ENCODE data around the gene SLX4IP.

Gene SLX4IP

DNA sequence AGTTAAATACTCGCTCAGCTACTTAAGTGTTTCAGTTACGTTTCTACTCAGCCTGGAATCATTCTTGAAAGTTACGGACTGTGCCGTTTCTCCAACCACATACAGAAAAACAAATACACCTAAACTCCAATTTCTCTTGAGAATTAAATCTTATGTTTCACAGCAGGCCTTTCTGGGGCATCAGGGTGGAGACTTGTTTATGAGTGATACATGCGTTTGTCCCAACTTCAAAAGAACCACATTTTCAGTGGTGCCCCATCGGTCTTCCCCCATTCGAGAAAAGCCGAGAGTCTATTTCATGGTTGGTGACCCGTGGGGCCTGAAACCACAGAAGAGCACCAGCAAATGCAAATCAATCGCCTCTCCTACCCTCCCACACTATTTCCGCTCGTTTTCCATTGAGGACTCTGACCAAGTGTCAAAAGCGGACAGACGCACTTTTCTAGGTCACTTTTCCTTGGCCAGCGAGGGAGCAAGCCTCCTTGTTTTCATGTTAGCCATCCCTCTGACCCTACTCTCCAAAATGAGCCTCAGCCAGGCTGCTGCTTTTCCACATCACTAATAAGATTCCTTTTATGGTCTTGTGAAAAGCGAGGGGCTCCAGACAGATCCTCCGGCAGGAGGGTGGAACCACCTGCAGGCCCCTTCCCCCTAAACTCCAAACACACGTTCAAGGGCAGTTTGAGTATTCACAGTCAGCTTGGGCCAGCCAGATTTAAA lies 235.6 kb downstream of the SLX4IP start:
- DNase-seq = no peak

DNA sequence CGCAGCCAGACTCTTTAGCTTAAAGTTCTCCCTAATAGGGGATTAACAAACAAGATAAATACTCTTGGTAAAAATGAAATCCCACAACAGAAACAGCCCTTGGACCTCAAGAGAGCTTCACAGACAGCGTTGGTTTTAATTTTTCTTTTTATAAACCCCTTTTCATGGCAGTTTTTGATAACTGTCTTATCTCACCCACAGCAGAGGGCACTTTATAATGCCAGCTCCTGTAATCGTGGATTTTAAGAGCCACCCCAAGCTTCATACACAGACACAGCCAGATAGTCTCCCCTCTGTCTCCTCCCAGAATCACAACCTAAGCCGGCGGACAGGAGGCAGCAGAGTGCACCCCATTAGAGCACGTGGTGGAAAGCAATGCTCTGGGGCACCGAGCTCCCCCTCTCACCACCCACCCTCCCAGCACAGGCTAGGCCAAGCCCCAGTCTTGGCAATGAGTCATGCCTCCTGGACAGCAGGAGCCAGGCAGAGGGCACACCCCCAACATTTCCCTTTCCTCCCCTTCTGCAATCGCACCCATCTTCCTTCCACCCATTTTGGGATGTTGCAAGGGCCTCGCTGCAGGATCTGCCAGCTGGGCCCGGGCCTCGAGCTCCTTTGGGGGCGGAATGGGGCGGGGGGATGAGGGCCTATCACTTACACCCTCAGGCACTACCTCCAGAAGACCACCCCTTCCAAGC lies 236.3 kb downstream of the SLX4IP start:
- DNase-seq = peak; percentile 22 to 70

DNA sequence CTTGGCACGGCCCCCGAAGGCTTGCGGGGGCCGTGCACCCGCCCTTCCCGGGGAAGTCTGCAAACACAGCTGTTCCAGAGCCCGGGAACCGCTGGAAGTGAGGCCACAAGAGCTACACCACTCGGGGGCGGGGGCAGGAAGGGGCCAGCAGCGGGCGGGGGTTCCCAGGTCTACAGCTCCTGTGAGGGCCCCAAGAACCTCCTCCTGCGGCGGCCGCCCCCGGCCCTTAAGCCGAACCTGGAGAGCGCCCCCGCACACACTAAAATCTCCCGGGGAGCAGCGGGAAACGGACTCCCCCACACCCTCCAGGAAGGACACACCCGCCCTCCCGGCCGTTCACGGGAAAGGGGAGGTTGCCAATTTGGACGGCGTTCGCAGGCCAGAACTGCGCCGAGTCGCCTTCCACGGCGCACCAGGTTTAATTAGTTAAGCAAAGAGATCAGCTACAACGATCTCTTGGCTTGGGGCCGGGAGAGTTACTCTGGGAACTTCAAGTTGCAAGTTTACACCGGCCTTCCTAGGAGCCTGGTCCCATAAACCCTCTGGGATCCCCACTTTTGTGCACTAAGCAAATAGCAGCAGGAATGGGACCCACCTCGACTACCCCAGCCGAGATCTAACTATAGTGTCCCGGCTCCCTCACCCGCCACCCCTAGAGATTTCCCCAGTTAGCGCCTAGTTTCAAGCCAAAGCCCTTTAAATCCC lies 237.0 kb downstream of the SLX4IP start:
- no peak for DNase-seq

DNA sequence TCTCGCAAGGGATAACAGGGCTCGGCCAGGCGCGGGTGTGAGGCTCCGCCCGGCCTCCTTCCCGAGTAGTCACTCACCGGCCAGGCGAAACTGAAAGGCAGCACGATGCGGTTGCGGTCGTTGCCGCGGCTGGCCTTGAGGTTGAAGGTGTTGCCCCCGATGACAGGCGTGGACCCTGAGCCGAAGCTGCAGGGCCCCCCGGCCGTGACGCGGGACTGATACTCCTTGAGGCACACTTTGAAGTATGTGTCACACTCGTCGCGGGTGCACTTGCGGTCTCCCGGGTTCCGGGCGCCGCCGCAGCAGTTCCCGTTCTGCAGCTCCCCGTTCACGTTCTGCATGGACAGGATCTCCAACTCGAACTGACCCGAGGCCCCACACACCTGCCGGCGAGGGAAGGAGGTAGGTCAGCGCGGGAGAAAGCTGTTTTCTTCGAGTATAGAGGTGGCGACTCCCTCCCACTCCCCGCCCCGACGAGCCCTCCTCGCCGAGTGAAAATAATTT lies 237.6 kb downstream of the SLX4IP start:
- DNase-seq = peak; percentile 23 to 43

DNA sequence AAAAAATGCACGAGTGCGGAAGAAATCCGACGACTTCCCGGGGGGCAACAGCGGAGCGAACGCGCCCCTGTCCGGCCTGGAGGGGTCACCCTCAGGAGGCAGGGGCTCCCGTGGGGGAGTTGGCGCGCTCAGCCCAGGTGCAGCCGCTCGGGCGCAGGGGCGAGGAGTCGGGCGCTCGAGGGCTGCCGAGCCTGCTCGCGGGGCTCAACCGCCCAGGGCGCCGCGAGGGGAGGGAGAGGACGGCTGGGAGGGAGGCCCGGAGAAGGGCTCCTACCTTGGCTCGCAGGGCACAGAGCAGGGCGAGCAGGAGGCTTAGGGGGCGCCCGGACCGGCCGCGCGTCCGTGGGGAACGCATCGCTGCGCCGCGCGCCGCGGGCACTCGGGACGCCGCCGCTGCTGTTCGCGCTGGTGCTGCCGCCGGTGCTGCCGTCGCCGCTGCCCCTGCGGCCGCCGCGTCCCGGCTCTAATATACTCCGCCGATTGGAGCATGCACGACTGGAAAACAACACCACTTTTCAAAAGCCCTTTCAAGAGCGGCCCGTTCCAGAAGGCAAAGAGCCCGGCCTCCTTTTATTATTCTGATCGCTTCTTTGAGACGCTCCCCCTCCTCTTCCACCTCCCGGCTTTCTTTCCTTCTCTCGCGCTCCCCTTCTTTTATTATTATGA lies 238.2 kb downstream of the SLX4IP start:
- no peak for DNase-seq

DNA sequence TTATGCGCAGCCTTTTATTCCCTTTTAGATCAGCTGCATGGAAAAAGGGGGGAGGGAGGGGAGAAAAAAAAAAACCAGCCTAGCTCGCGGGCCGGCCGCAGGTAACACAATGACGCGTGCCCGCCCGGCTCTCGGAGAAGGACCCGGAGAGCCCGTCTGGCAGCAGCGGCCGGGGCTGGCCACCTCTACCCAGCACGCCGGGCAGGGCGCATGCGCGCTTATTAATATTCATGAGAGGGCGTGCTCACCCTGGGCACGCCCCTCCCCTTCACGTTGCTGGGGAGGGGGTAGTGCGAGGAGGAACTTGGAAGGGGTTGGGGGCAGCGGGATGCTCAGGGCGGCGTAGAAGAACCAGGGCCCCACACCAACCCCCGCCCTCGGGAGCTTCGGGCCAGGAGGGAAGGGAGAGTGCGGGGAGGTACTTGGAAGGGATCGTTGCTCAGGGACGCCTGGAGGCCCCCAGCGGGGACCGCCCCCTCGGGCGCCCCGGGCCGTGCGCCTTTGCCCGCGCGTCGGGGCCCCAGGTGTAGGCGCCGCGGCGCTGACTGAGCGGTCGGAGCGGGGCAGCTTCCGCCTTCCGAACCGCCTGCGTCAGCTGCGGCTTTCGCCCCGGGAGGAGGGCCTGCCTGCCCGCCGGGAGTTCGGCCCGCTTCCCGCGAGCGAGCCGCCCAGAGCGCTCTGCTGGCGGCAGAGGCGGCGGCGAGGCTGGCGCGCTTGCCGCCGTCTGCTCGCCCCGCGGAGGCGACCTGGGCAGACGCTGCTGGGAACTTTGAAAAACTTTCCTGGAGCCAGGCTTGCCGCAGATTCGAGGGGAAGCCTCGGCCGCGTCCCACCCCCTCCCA lies 239.0 kb downstream of the SLX4IP start, which contains the start of gene JAG1:
JAG1 (minus strand) TSS at position 158 of the 842 bp plus-strand sequence. CDS start 469 bp downstream, outside the sequence.
- peak; percentile 53 to 76 for DNase-seq

DNA sequence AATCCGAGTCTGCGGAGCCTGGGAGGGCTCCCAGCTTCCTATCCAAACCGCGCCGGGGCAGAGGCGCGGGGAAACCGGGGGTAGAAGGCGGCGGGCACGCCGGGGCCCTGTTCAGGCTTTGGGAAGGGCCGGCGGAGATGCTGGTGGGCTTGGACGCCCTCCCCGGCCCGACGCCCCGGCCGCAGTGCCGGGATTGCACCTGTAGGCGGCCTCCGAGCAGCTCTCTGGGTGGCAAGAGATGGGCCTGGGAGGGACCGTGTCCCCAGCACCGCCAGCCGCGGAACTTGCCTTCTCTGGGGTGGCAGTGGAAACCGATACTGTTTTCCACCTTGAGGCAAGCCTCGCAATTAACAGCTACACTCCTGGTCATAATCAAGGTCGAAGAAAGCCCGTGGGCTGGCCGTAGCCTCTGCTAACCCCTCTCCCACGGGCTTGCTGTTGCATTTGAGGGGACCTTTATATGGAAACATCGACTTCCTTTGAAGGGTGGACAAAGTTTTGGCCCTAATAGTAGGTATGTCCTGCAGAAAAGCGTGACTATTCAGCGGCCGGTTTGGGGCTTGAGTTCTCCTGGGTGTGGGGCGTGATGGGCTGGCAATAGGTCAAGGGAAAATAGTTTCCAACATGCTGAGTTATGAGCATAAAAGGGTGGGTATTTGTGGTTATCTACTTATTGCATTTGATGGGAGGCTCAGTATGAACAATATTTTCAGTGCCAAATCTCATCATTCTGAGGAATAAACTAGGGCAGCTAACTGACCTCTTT lies 239.8 kb downstream of the SLX4IP start:
- peak; percentile 26 to 37 for DNase-seq

DNA sequence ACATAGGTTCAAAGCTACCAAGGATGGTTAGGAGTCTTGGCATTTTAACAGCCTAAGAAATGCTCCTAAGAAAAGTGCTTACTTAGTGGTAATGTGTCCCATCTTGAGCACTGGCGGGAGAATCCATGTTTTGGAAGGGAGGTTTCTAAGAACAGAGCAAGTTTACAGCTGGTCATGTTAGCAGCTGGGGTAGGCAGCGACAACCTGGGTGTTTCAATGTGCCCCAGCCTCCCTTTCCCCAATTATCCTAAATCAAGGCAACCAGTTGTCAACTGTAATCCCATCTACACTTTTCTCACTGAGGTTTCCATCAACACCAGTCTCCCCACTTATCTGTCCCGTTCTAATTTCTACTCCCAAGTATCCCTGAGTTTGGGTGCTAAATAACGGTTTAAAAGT lies 240.3 kb downstream of the SLX4IP start:
- DNase-seq = no peak

DNA sequence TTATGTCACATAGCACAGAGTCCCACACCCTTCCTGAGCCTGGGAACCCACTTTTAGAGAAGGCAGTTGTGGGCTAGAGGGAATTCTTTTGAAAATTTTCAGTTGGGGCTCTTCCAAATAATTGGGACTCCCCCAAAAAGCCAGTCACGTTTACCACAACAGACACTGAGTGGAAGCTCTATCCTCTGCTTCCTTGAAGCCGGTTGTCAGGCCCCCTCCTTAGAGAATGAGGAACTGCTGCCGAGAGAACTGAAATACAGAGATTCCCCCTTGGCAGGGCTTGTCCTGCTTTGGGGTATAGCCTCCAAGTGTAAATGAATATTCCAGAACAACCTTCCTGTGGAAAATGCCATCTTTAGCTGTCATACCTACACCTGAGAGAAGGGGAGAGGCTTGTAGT lies 241.4 kb downstream of the SLX4IP start:
- no peak for DNase-seq

Data from CD4-positive, alpha-beta T cell treated with Interferon alpha-2 for 1 hour (primary cell).